CD14-positive monocyte (primary cell): ENCODE results near the gene CLPSL2. TPM values are rescaled to one million over a fixed set of nuclear protein-coding genes. Genes with fewer than 3 reads are reported as not detected.

Experiments
- DNase-seq, 3 donors: peaks; one replicate each; pipeline ENCODE4 v3.0.0-alpha.2; 2011 to 2022
- H2AFZ ChIP-seq: 2 replicates; pipeline ENCODE4 v1.6.0; 2012; ENCODE audit warnings: mild to moderate bottlenecking, low read depth, low read length, inconsistent platforms; ENCODE audit not compliant: insufficient read depth, poor library complexity, severe bottlenecking
- H3K27ac ChIP-seq, 2 donors: 1 replicate in 1 of 2; 2 replicates in 1 of 2; pipeline ENCODE4 v1.5.1; 2012 to 2013; ENCODE audit warnings: low read length in 2 of 2, control low read depth in 1 of 2, inconsistent platforms in 1 of 2, low read depth in 1 of 2, mild to moderate bottlenecking in 1 of 2
- H3K27me3 ChIP-seq, 2 donors: one replicate each; pipeline versions ENCODE4 v1.6.0 to v1.6.1; 2011 to 2013; ENCODE audit warnings: low read length in 2 of 2; ENCODE audit not compliant: control insufficient read depth in 2 of 2, insufficient read depth in 2 of 2
- H3K36me3 ChIP-seq, 2 donors: replicated peaks in 1 of 2; 1 replicate in 1 of 2; 2 replicates in 1 of 2; pipeline versions ENCODE4 v1.5.1 to v1.6.1; 2012 to 2013; ENCODE audit warnings: low read length in 2 of 2, control low read depth in 1 of 2, inconsistent platforms in 1 of 2, mild to moderate bottlenecking in 1 of 2; ENCODE audit not compliant: insufficient read depth in 2 of 2, control insufficient read depth in 1 of 2
- H3K4me1 ChIP-seq, 2 donors: 1 replicate in 1 of 2; 2 replicates in 1 of 2; pipeline versions ENCODE4 v1.5.1 to v1.6.1; 2012 to 2013; ENCODE audit warnings: low read length in 2 of 2, control low read depth in 1 of 2, inconsistent platforms in 1 of 2, mild to moderate bottlenecking in 1 of 2, moderate library complexity in 1 of 2; ENCODE audit not compliant: insufficient read depth in 2 of 2, control insufficient read depth in 1 of 2
- H3K4me2 ChIP-seq: replicated peaks from 2 replicates; pipeline ENCODE3; 2012; ENCODE audit warnings: low read length, moderate library complexity, mild to moderate bottlenecking; ENCODE audit not compliant: poor library complexity, severe bottlenecking; ENCODE audit errors: extremely low read depth
- H3K4me3 ChIP-seq, 3 experiments: fragments of 200-600 bp in 1 of 3; sonication (generic) in 1 of 3; replicated peaks in 1 of 3; 1 replicate in 2 of 3; 2 replicates in 1 of 3; pipeline ENCODE4 v1.5.1; 2011 to 2013; ENCODE audit warnings: low read length in 3 of 3, mild to moderate bottlenecking in 3 of 3, control low read depth in 2 of 3, low read depth in 2 of 3, inconsistent platforms in 1 of 3, moderate library complexity in 1 of 3
- H3K79me2 ChIP-seq: 2 replicates; pipeline ENCODE4 v1.6.0; 2012; ENCODE audit warnings: mild to moderate bottlenecking, control low read depth, inconsistent platforms, low read length, moderate library complexity; ENCODE audit not compliant: insufficient read depth
- H3K9ac ChIP-seq: 2 replicates; pipeline ENCODE4 v1.6.0; 2017; ENCODE audit warnings: low read length, mild to moderate bottlenecking; ENCODE audit not compliant: insufficient read depth, poor library complexity, severe bottlenecking
- H3K9me3 ChIP-seq, 2 donors: replicated peaks in 1 of 2; 1 replicate in 1 of 2; 2 replicates in 1 of 2; pipeline versions ENCODE4 v1.5.1 to v1.6.1; 2012 to 2013; ENCODE audit warnings: low read length in 2 of 2, control low read depth in 1 of 2; ENCODE audit not compliant: control insufficient read depth in 1 of 2, insufficient read depth in 1 of 2
- H4K20me1 ChIP-seq: 2 replicates; pipeline ENCODE4 v1.6.0; 2012; ENCODE audit warnings: mild to moderate bottlenecking, low read length, control low read depth, moderate library complexity; ENCODE audit not compliant: insufficient read depth
- H3K27ac Mint-ChIP-seq, 7 donors: one replicate each; pipeline ENCODE4 v1.8.0; 2020; ENCODE audit warnings: mild to moderate bottlenecking in 7 of 7, mixed read lengths in 7 of 7, moderate library complexity in 6 of 7, inconsistent platforms in 2 of 7
- H3K27me3 Mint-ChIP-seq, 3 donors: one replicate each; pipeline ENCODE4 v1.8.0; 2021 to 2022; ENCODE audit warnings: low read depth in 3 of 3, mild to moderate bottlenecking in 3 of 3, mixed read lengths in 3 of 3, moderate library complexity in 3 of 3, inconsistent platforms in 1 of 3
- H3K36me3 Mint-ChIP-seq, 2 donors: one replicate each; pipeline ENCODE4 v1.8.0; 2020; ENCODE audit warnings: mixed read lengths in 2 of 2, inconsistent platforms in 1 of 2, mild to moderate bottlenecking in 1 of 2
- H3K4me1 Mint-ChIP-seq: one replicate; pipeline ENCODE4 v1.8.0; 2020; ENCODE audit warnings: mild to moderate bottlenecking, mixed read lengths
- H3K4me3 Mint-ChIP-seq, 2 donors: one replicate each; pipeline ENCODE4 v1.8.0; 2020; ENCODE audit warnings: mild to moderate bottlenecking in 2 of 2, mixed read lengths in 2 of 2, moderate library complexity in 1 of 2
- H3K9me3 Mint-ChIP-seq, 7 donors: one replicate each; pipeline ENCODE4 v1.8.0; 2020 to 2022; ENCODE audit warnings: mixed read lengths in 7 of 7, mild to moderate bottlenecking in 6 of 7, moderate library complexity in 6 of 7, inconsistent platforms in 2 of 7
- CTCF ChIP-seq: fragments of 200-600 bp; IDR thresholded peaks from one replicate; pipeline ENCODE4 v1.8.0; 2022; ENCODE audit warnings: antibody characterized with exemption, mild to moderate bottlenecking
- WGBS: methylation state at CpG from one replicate; pipeline ENCODE4 v1.1.5; 2013; ENCODE audit warnings: missing lambda C conversion rate; ENCODE audit not compliant: insufficient coverage; 5-methylcytosine and 5-hydroxymethylcytosine counted together
- intact Hi-C, 2 donors: fragments of 100-400 bp; cut with micrococcal nuclease; formaldehyde crosslinking; loops; one replicate each; pipeline versions ENCODE4 v1.15.0 to v1.15.1; 2023
- polyA plus RNA-seq, 3 donors: library from polyadenylated mRNA; depleted of rRNA in 1 of 3; unstranded in 2 of 3; stranded (reverse) in 1 of 3; fragments of 300-500 nt in 2 of 3; fragments of >200 nt in 1 of 3; fragmentation: Illumina TruSeq in 2 of 3; gene quantifications; 1 replicate in 2 of 3; 2 replicates in 1 of 3; pipeline ENCODE4 v1.2.3, GENCODE V29; 2012 to 2021

CLPSL2 gene
- polyA plus RNA-seq, 3 donors: not detected

DNA sequence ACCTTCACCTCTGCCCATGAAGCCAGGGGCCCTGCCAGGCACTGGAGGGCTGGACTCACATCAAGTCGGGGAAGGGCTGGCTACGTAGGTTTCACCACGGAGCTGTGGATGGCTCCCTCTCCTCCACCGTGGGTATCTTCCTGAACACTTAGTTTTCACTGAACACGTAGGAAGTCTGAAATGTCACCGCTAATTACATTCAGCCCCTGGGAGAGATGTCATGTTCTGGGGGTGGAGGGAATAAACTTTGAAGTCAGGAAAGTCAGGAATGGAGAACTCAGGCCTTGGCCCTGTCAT lies 35.2 kb downstream of the CLPSL2 start:
- H3K36me3 ChIP-seq: no peaks in the 10 kb centered on the region
- H3K4me1 ChIP-seq: peaks cover 4 to 7% of the 10 kb centered on the region in 2 donors
- H3K27ac ChIP-seq: no peak overlapping the region
- WGBS: 72% methylated on average over 4 of the region's 6 CpGs
- Mint-ChIP-seq H3K9me3 (peaks cover 0 to 15% (median 9%) of the 10 kb centered on the region in 7 donors), H3K27me3 (peaks cover 5 to 10% (median 6%) of the 10 kb centered on the region in 3 donors), H3K4me1 (peaks cover 6% of the 10 kb centered on the region), H3K36me3 (no peaks in the 10 kb centered on the region), H3K27ac (no peak overlapping the region), H3K4me3 (no peak overlapping the region)
- intact Hi-C loops: no loop called here
- no peak overlapping the region for H3K4me2 ChIP-seq
- no peaks in the 10 kb centered on the region for H3K27me3 ChIP-seq
- no peak for TF ChIP-seq CTCF
- H3K4me3 ChIP-seq: no peak overlapping the region
- no peak overlapping the region for H2AFZ ChIP-seq
- H3K79me2 ChIP-seq: no peaks in the 10 kb centered on the region
- H3K9me3 ChIP-seq: peaks cover 0 to 4% of the 10 kb centered on the region in 2 donors
- no peak for DNase-seq
- no peaks in the 10 kb centered on the region for H4K20me1 ChIP-seq
- H3K9ac ChIP-seq: no peak overlapping the region

DNA sequence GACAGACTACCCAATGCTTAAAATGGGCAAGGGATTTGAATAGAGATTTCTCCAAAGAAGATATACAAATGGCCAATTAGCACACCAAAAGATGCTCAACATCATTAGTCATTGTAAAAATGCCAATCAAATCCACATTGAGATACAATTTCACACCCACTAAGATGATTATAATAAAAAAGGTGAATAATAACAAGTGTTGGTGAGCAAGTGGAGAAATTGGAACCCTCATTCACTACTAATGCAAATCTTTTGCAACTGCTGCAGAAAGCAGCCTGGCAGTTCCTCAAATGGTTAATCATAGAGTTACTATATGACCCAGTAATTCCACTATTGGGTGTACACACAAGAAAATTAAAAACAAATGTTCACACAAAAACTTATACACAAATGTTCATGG lies 41.1 kb downstream of the CLPSL2 start:
- Mint-ChIP-seq H3K9me3 (peaks cover 0 to 25% (median 18%) of the 10 kb centered on the region in 7 donors), H3K36me3 (no peaks in the 10 kb centered on the region), H3K27me3 (peaks cover 7 to 13% (median 10%) of the 10 kb centered on the region in 3 donors), H3K4me3 (no peak overlapping the region), H3K4me1 (no peaks in the 10 kb centered on the region), H3K27ac (no peak overlapping the region)
- no peak for DNase-seq
- intact Hi-C loops: no loop called here
- TF ChIP-seq CTCF: no peak
- H3K4me1 ChIP-seq: no peaks in the 10 kb centered on the region
- H3K4me2 ChIP-seq: no peak overlapping the region
- no peaks in the 10 kb centered on the region for H3K79me2 ChIP-seq
- no peak overlapping the region for H2AFZ ChIP-seq
- H3K9me3 ChIP-seq: peaks cover 7 to 9% of the 10 kb centered on the region in 2 donors
- H3K27me3 ChIP-seq: no peaks in the 10 kb centered on the region
- no peaks in the 10 kb centered on the region for H4K20me1 ChIP-seq
- H3K27ac ChIP-seq: no peak overlapping the region
- no peak overlapping the region for H3K9ac ChIP-seq
- H3K36me3 ChIP-seq: no peaks in the 10 kb centered on the region
- no peak overlapping the region for H3K4me3 ChIP-seq
